Omental fat pad (tissue), 4 donors: ENCODE measurements around the gene KRTAP1-5. TPM values are rescaled to one million over a fixed set of nuclear protein-coding genes. Genes with fewer than 3 reads are reported as not detected.

ENCODE experiments used
- ATAC-seq: fragments of 150-250 bp; one replicate; pipeline ENCODE4 v1.9.1; 2016; ENCODE audit warnings: mild to moderate bottlenecking, moderate library complexity; ENCODE audit not compliant: low FRiP score
- DNase-seq: peaks from one replicate; pipeline ENCODE4 v3.0.0-alpha.2; 2019; ENCODE audit warnings: low spot score
- CTCF ChIP-seq, 3 donors: fragments of 450-650 bp; IDR thresholded peaks; one replicate each; pipeline ENCODE4 v1.5.1; 2016 to 2017; ENCODE audit warnings: antibody characterized with exemption in 3 of 3, mild to moderate bottlenecking in 3 of 3, moderate library complexity in 2 of 3
- small RNA-seq: library from RNA; depleted of rRNA; stranded (forward); fragments of <200 nt; gene quantifications from one replicate; pipeline ENCODE3, GENCODE V24; 2016
- total RNA-seq, 4 donors: library from RNA; depleted of rRNA; stranded (reverse); fragments of >200 nt; gene quantifications; one replicate each; pipeline ENCODE4 v1.1.0, GENCODE V29; 2016

Gene KRTAP1-5
- total RNA-seq, 4 donors from 2014 or later: not detected

- ATAC-seq: no peak
- DNase-seq: no peak
- no peak for TF ChIP-seq CTCF (IDR thresholded peaks at IDR 0.05)
Measured at GRCh38 chr17:40986920-40987319, 40.1 kb downstream of the KRTAP1-5 start.

GRCh38 chr17:40984226-40984625 is 42.8 kb downstream of the KRTAP1-5 start, which contains the start of gene KRT40:
Gene KRT40, minus strand, starts transcription at chr17:40984326. Its CDS starts 53 bp downstream, at chr17:40984273.
- DNase-seq (no peak), ATAC-seq (no peak)
- TF ChIP-seq CTCF (IDR thresholded peaks at IDR 0.05): no peak

- TF ChIP-seq CTCF (IDR thresholded peaks at IDR 0.05): no peak
- no peak for ATAC-seq
- no peak for DNase-seq
Measured at GRCh38 chr17:40981115-40981514, 45.9 kb downstream of the KRTAP1-5 start.

- TF ChIP-seq CTCF (IDR thresholded peaks at IDR 0.05): no peak
- ATAC-seq (no peak), DNase-seq (no peak)
Measured at GRCh38 chr17:40980596-40980995, 46.4 kb downstream of the KRTAP1-5 start.

- DNase-seq (no peak), ATAC-seq (no peak)
- TF ChIP-seq CTCF (IDR thresholded peaks at IDR 0.05): no peak
Measured at GRCh38 chr17:40980117-40980516, 46.9 kb downstream of the KRTAP1-5 start.

- DNase-seq: no peak
- ATAC-seq: no peak
- TF ChIP-seq CTCF (IDR thresholded peaks at IDR 0.05): no peak
Measured at GRCh38 chr17:40978575-40979151, 48.3 kb downstream of the KRTAP1-5 start.

Small RNA genes lying within 50 kb of the gene (small RNA-seq; reads per million reads assigned to genes)
- gene KRTAP3-4P: not detected

Other genes with a start within 250 kb of the KRTAP1-5 start
- gene KRT27, start 244.7 kb downstream of the KRTAP1-5 start, total RNA-seq: not detected
- not detected for gene KRT28, start 227.2 kb downstream of the KRTAP1-5 start, total RNA-seq
- gene KRT10, start 204.6 kb downstream of the KRTAP1-5 start, total RNA-seq: 10 to 100 TPM in 2 of 4 donors, 1 to 10 TPM in 2; 4.4 to 17.5 (median 10.8) TPM
- gene KRT12, start 160.0 kb downstream of the KRTAP1-5 start, total RNA-seq: not detected
- not detected for gene KRT20, start 142.0 kb downstream of the KRTAP1-5 start, total RNA-seq
- gene KRT23, start 89.6 kb downstream of the KRTAP1-5 start, total RNA-seq: 1 to 10 TPM in 1 of 4 donors, not detected in 3; 4.3 TPM
- gene KRT39, start 60.3 kb downstream of the KRTAP1-5 start, total RNA-seq: not detected
- not detected for gene KRT40, start 42.9 kb downstream of the KRTAP1-5 start, total RNA-seq
- not detected for gene KRTAP3-3, start 33.0 kb downstream of the KRTAP1-5 start, total RNA-seq
- gene KRTAP3-2, start 27.3 kb downstream of the KRTAP1-5 start, total RNA-seq: not detected
- not detected for gene KRTAP3-1, start 18.1 kb downstream of the KRTAP1-5 start, total RNA-seq
- gene KRTAP1-4, start 3.0 kb upstream of the KRTAP1-5 start, total RNA-seq: not detected
- not detected for gene KRTAP1-3, start 7.7 kb upstream of the KRTAP1-5 start, total RNA-seq
- not detected for gene KRTAP1-1, start 14.2 kb upstream of the KRTAP1-5 start, total RNA-seq
- not detected for gene KRTAP2-1, start 20.1 kb upstream of the KRTAP1-5 start, total RNA-seq
- gene KRTAP2-2, start 28.0 kb upstream of the KRTAP1-5 start, total RNA-seq: not detected
- gene KRTAP2-3, start 32.9 kb upstream of the KRTAP1-5 start, total RNA-seq: not detected
- not detected for gene KRTAP2-4, start 38.7 kb upstream of the KRTAP1-5 start, total RNA-seq
- gene KRTAP4-7, start 56.9 kb upstream of the KRTAP1-5 start, total RNA-seq: not detected
- not detected for gene KRTAP4-8, start 70.9 kb upstream of the KRTAP1-5 start, total RNA-seq
- not detected for gene KRTAP4-16, start 75.0 kb upstream of the KRTAP1-5 start, total RNA-seq
- not detected for gene KRTAP4-9, start 78.2 kb upstream of the KRTAP1-5 start, total RNA-seq
- not detected for gene KRTAP4-11, start 91.2 kb upstream of the KRTAP1-5 start, total RNA-seq
- gene KRTAP4-12, start 97.0 kb upstream of the KRTAP1-5 start, total RNA-seq: not detected
- not detected for gene KRTAP4-6, start 113.3 kb upstream of the KRTAP1-5 start, total RNA-seq
- not detected for gene KRTAP4-5, start 122.6 kb upstream of the KRTAP1-5 start, total RNA-seq
- gene KRTAP4-4, start 133.5 kb upstream of the KRTAP1-5 start, total RNA-seq: not detected
- gene KRTAP4-3, start 141.0 kb upstream of the KRTAP1-5 start, total RNA-seq: not detected
- gene KRTAP4-2, start 151.0 kb upstream of the KRTAP1-5 start, total RNA-seq: not detected
- gene KRTAP4-1, start 157.7 kb upstream of the KRTAP1-5 start, total RNA-seq: not detected
- gene KRTAP9-1, start 162.7 kb upstream of the KRTAP1-5 start, total RNA-seq: not detected
- not detected for gene KRTAP9-2, start 199.4 kb upstream of the KRTAP1-5 start, total RNA-seq
- not detected for gene KRTAP9-3, start 205.2 kb upstream of the KRTAP1-5 start, total RNA-seq
- not detected for gene KRTAP9-8, start 210.8 kb upstream of the KRTAP1-5 start, total RNA-seq
- not detected for gene KRTAP9-4, start 222.5 kb upstream of the KRTAP1-5 start, total RNA-seq
- not detected for gene KRTAP9-9, start 228.2 kb upstream of the KRTAP1-5 start, total RNA-seq
- gene KRTAP9-6, start 238.2 kb upstream of the KRTAP1-5 start, total RNA-seq: not detected
- not detected for gene KRTAP9-7, start 248.5 kb upstream of the KRTAP1-5 start, total RNA-seq